ENCODE measurements around the gene JPH2.
"Not testable (repeated sequence)": the region's sequence is repeated elsewhere in the genome, so short reads cannot be mapped to it uniquely, and the experiment has no call there.

Gene JPH2

GRCh38 chr20:44187054-44187771 is at the start of gene JPH2:
Gene JPH2, minus strand, starts transcription at chr20:44187188. Its CDS starts 483 bp downstream, at chr20:44186705.
- DNase-seq (ENCODE audit: low read depth), result no peak
- TF ChIP-seq CTCF (IDR thresholded peaks at IDR 0.05; ENCODE audit: low read depth, low read length, missing control alignments), result no peak

GRCh38 chr20:44235702-44236101 is 48.7 kb upstream of the JPH2 start:
- DNase-seq (ENCODE audit: low read depth), result no peak
- no peak for TF ChIP-seq CTCF (IDR thresholded peaks at IDR 0.05; ENCODE audit: low read depth, low read length, missing control alignments)

More at GRCh38 chr20:44187054-44187771, at the start of gene JPH2:
- no peak within 1 kb of the TSS for H3K4me3 ChIP-seq (ENCODE audit: low read depth, low read length)

GRCh38 chr20:44234566-44235317 is 47.8 kb upstream of the JPH2 start:
- TF ChIP-seq CTCF (IDR thresholded peaks at IDR 0.05; ENCODE audit: low read depth, low read length, missing control alignments), result no peak
- no peak for DNase-seq (ENCODE audit: low read depth)
- no peak overlapping the region for H3K4me3 ChIP-seq (ENCODE audit: low read depth, low read length)

More at GRCh38 chr20:44235702-44236101, 48.7 kb upstream of the JPH2 start:
- H3K4me3 ChIP-seq (ENCODE audit: low read depth, low read length), result no peak overlapping the region

- DNase-seq (ENCODE audit: low read depth), result no peak
- no peak overlapping the region for H3K4me3 ChIP-seq (ENCODE audit: low read depth, low read length)
- TF ChIP-seq CTCF (IDR thresholded peaks at IDR 0.05; ENCODE audit: low read depth, low read length, missing control alignments), result no peak
Measured at GRCh38 chr20:44233436-44234016, 46.5 kb upstream of the JPH2 start.

GRCh38 chr20:44232469-44232856 is 45.5 kb upstream of the JPH2 start:
- H3K4me3 ChIP-seq (ENCODE audit: low read depth, low read length); DNase-seq (ENCODE audit: low read depth): not testable (repeated sequence)

- H3K4me3 ChIP-seq (ENCODE audit: low read depth, low read length), result no peak overlapping the region
- TF ChIP-seq CTCF (IDR thresholded peaks at IDR 0.05; ENCODE audit: low read depth, low read length, missing control alignments), result no peak
- DNase-seq (ENCODE audit: low read depth), result no peak
Measured at GRCh38 chr20:44231713-44232468, 44.9 kb upstream of the JPH2 start.

- H3K4me3 ChIP-seq (ENCODE audit: low read depth, low read length), result no peak overlapping the region
- TF ChIP-seq CTCF (IDR thresholded peaks at IDR 0.05; ENCODE audit: low read depth, low read length, missing control alignments), result no peak
- DNase-seq (ENCODE audit: low read depth), result no peak
Measured at GRCh38 chr20:44231193-44231592, 44.2 kb upstream of the JPH2 start.

All from GM12864 (cell line).